IPS-15b (cell line): ENCODE measurements around the gene PEX3.
"Not testable (repeated sequence)": the region's sequence is repeated elsewhere in the genome, so short reads cannot be mapped to it uniquely, and the experiment has no call there.

Experiments
- H3K27me3 ChIP-seq: one replicate; pipeline ENCODE4 v1.6.1; 2013; ENCODE audit warnings: low read length; ENCODE audit not compliant: control insufficient read depth, insufficient read depth
- H3K36me3 ChIP-seq: one replicate; pipeline ENCODE4 v1.6.1; 2013; ENCODE audit warnings: low read length; ENCODE audit not compliant: control insufficient read depth, insufficient read depth
- H3K4me1 ChIP-seq: one replicate; pipeline ENCODE4 v1.6.1; 2013; ENCODE audit warnings: mild to moderate bottlenecking, low read length; ENCODE audit not compliant: control insufficient read depth, insufficient read depth
- H3K4me3 ChIP-seq: one replicate; pipeline ENCODE4 v1.5.1; 2013; ENCODE audit warnings: low read depth, low read length
- H3K9ac ChIP-seq: one replicate; pipeline ENCODE4 v1.6.1; 2013; ENCODE audit warnings: low read depth, mild to moderate bottlenecking, low read length
- H3K9me3 ChIP-seq: one replicate; pipeline ENCODE4 v1.6.1; 2013; ENCODE audit warnings: mild to moderate bottlenecking, low read length; ENCODE audit not compliant: control insufficient read depth, insufficient read depth

The PEX3 gene

DNA sequence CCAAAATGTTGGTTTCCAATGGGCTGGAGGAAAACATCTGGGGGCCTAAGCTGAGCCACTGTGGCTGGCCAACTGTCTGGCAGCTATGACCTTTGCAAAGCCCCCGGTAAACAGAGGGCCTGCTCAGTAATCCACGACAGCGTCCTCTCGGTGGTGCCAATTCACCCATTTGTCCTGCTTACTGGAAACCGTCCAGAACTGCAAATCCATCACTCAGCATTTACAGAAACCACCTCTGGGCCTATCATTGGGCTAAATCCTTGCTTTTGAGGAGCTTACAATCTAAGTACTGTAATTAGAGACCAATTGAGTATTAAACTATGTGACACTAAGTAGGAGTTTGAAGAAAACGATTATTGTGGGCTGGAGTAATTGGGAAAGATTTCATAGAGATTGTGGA is 31.1 kb upstream of the PEX3 start:
- H3K9me3 ChIP-seq, result no peaks in the 10 kb centered on the region
- no peaks in the 10 kb centered on the region for H3K4me1 ChIP-seq
- no peak overlapping the region for H3K9ac ChIP-seq
- H3K4me3 ChIP-seq, result no peak overlapping the region
- no peaks in the 10 kb centered on the region for H3K36me3 ChIP-seq
- H3K27me3 ChIP-seq, result no peaks in the 10 kb centered on the region

DNA sequence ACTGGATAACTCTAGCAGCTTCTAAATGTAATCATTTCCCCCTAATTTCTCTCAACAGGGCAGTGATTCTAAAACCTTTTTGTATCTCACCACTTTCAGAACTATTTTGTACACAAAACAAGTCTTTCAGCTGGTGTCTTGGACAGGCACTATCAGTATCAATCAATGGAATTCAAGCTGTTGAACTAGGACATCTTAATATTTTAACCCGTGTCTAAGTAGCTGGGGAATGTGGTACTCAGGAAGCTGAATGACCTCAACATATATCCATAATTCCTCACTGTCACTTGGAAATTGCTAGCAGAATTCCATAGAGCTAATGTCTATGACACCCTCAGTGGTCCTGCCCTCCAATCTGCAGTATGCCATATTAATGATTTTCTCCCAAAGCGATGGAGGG is 24.6 kb upstream of the PEX3 start:
- H3K9ac ChIP-seq, result no peak overlapping the region
- H3K27me3 ChIP-seq, result no peaks in the 10 kb centered on the region
- no peaks in the 10 kb centered on the region for H3K36me3 ChIP-seq
- no peaks in the 10 kb centered on the region for H3K4me1 ChIP-seq
- no peaks in the 10 kb centered on the region for H3K9me3 ChIP-seq
- H3K4me3 ChIP-seq, result no peak overlapping the region

DNA sequence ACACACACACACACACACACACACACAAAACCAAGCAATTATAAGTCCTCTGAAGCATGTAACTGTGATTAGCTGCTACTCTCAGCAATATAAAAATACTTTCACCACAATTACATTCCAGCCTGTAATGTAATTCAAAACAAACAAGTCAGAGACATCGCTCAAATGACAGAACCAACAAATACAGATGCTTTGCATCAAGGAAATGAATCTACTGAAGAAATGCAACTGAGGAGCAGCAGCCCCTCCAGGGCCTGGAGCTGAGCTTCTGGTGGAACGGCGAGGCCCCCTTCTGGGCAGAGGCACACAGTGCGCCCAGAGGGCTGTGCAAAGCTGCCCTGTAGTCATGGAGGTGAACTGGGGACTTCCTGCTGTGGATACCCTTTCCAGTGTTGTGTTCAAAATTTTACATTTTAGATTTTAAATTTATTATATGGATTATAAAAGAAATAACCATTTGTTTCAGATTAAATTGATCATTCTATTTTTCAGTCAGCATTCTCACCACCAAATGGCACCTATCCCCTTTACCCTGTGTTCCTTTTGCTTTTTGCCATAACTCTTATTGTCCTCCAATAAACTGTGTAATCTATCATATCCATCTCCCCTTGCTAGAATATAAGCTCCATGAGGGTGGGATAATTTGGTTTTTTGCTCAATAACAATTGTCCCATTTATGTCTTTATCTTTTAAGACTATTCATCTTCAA is 23.3 kb upstream of the PEX3 start:
- Histone ChIP-seq H3K36me3 (no peaks in the 10 kb centered on the region), H3K9ac (no peak overlapping the region), H3K4me1 (no peaks in the 10 kb centered on the region), H3K9me3 (no peaks in the 10 kb centered on the region), H3K27me3 (no peaks in the 10 kb centered on the region), H3K4me3 (no peak overlapping the region)

DNA sequence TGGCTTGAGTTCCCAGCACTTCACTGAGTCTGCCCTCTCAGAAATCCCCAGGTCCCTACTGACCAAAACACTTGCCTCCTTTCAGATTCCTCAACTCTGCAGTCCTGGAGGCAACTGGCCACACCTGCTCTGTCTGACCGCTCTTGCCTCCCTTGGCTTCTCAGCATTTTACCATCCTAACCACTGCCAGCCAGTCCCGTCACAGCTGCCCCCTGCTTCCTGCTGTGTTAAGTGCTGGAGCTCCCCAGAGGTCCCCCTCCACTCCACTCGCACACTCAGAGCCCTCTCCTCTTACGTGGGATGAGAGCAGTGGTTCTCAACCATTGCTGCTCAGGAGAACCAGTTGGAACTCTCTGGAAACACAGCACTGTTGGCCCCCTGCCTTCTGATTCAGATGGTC is 20.6 kb upstream of the PEX3 start:
- Histone ChIP-seq H3K36me3 (no peaks in the 10 kb centered on the region), H3K4me3 (no peak overlapping the region), H3K4me1 (no peaks in the 10 kb centered on the region), H3K9ac (no peak overlapping the region), H3K9me3 (no peaks in the 10 kb centered on the region), H3K27me3 (no peaks in the 10 kb centered on the region)

DNA sequence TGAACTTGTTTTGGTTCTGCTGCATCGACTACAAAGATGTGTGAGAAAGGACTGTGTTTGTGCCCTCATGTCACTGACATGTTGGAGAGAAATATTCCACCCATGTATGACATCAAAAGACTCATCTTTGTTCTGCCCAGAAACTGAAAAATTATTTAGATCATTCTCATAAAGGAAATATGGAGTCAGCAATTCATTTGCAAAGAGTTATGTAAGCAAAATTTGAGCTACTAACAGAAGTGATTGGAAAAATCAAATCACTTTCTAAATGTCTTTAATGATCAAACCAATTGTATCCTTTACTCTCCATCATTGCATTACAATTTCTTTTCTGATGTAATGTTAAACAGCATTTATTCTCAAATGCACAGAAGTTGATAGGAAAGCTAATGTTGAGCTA is 19.4 kb upstream of the PEX3 start:
- Histone ChIP-seq H3K9ac (no peak overlapping the region), H3K36me3 (no peaks in the 10 kb centered on the region), H3K4me3 (no peak overlapping the region), H3K27me3 (no peaks in the 10 kb centered on the region), H3K9me3 (no peaks in the 10 kb centered on the region), H3K4me1 (no peaks in the 10 kb centered on the region)

DNA sequence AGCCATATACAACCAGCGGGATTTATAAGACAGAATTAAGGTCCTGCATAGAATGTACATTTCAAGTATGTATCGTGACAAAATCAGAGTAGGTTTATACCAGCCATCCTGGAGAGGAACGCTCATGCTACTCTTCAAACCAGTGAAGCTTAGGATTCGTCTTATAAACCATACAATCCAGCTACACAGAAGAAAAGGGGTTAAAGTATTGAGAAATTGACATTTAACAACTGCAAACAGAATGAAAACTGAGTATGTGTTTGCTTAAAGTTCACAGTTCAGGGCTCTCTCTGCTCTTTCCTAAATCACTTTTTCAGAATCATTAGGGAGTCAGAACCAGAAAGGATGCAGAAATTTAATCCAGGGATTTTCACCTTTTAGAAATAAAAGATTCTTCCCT is 18.0 kb upstream of the PEX3 start:
- H3K36me3 ChIP-seq, result no peaks in the 10 kb centered on the region
- H3K27me3 ChIP-seq, result no peaks in the 10 kb centered on the region
- H3K9me3 ChIP-seq, result no peaks in the 10 kb centered on the region
- no peak overlapping the region for H3K9ac ChIP-seq
- H3K4me3 ChIP-seq, result no peak overlapping the region
- no peaks in the 10 kb centered on the region for H3K4me1 ChIP-seq

DNA sequence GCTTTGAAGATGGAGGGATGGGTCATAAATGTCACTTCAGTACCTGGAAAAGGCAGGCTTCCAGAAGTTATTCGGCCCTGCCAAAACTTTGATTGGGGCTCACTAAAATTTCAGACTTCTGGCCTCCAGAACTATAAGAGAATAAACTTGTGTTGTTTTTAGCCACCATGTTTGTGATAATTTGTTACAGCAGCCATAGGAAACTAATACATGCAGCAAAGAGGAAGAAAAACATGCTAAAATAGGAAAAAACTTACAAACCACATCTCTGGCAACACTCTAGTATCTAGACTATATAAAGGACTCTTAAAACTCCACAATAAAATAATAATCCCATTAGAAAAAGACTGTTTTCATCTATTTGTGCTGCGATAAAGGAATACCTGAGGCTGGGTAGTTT is 9.6 kb upstream of the PEX3 start:
- Histone ChIP-seq H3K36me3 (peaks cover 5% of the 10 kb centered on the region), H3K9me3 (no peaks in the 10 kb centered on the region)

DNA sequence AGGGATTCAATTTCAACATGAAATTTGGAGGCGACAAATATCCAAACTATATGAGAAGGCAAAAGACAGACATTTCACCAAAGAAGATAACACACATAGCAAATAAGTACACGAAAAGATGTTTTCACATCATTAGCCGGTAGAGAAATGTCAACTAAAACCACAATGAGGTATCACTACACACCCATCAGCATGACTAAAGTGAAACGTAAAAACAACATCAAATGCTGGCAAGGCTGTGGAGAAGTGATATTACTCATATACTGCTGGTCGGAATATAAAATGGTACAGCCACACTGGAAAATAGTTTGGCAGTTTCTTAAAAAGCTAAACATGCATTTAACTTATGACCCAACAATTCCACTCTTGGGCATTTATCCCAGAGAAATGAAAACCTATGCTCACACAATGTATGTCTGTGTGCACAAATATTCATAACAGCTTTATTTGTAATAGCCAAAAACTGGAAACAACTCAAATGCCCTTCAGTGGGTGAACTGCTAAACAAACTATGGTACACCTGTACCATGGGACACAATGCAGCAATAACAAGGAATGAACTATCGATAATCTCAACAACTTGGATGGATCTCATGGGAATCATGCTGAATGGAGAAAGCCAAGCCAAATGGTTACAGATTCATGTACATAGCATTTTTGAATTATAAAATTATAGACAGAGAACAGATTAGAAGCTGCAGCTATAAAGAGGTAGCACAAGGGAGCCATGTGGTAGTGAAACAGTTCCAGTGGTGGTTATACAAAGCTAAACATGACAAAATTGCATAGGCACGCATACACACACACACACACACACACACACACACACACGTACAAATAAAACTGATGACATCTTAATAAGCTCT is 8.7 kb upstream of the PEX3 start:
- Histone ChIP-seq H3K4me1 (no peaks in the 10 kb centered on the region), H3K4me3 (no peak overlapping the region), H3K36me3 (peaks cover 5% of the 10 kb centered on the region), H3K9ac (no peak overlapping the region), H3K27me3 (no peaks in the 10 kb centered on the region), H3K9me3 (no peaks in the 10 kb centered on the region)

More for the DNA sequence above, 9.6 kb upstream of the PEX3 start:
- Histone ChIP-seq H3K4me3 (no peak overlapping the region), H3K9ac (no peak overlapping the region), H3K27me3 (no peaks in the 10 kb centered on the region), H3K4me1 (no peaks in the 10 kb centered on the region)

DNA sequence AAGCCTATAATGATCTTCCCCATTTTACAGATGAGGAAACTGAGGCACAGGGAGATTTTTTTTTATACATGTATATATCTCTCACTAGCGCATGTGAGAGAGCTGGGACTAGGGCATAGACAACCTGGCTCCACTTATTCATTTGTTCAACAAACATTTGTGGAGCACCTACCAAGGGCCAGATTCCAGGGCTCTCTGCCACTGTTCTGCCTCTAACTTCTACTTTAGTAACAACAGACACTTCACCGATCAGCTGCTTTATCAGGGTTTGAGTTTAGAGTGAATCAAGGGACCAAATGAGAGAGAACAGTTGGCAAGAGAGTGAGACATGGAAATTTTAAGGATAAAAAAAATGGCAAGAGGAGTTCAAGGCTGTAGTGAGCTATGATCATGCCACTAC is 7.5 kb upstream of the PEX3 start:
- Histone ChIP-seq H3K27me3 (no peaks in the 10 kb centered on the region), H3K4me3 (no peak overlapping the region), H3K4me1 (no peaks in the 10 kb centered on the region), H3K9ac (no peak overlapping the region), H3K36me3 (peaks cover 5% of the 10 kb centered on the region), H3K9me3 (no peaks in the 10 kb centered on the region)

DNA sequence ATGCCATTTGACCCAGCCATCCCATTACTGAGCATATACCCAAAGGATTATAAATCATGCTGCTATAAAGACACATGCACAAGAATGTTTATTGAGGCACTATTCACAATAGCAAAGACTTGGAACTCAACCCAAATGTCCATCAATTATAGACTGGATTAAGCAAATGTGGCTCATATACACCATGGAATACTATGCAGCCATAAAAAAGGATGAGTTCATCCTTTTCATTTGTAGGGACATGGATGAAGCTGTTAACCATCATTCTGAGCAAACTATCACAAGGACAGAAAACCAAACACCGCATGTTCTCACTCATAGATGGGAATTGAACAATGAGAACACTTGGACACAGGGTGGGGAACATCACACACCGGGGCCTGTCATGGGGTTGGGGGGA is 2.7 kb upstream of the PEX3 start:
- H3K27me3 ChIP-seq, H3K4me3 ChIP-seq, H3K4me1 ChIP-seq, H3K36me3 ChIP-seq, H3K9ac ChIP-seq, H3K9me3 ChIP-seq: not testable (repeated sequence)

DNA sequence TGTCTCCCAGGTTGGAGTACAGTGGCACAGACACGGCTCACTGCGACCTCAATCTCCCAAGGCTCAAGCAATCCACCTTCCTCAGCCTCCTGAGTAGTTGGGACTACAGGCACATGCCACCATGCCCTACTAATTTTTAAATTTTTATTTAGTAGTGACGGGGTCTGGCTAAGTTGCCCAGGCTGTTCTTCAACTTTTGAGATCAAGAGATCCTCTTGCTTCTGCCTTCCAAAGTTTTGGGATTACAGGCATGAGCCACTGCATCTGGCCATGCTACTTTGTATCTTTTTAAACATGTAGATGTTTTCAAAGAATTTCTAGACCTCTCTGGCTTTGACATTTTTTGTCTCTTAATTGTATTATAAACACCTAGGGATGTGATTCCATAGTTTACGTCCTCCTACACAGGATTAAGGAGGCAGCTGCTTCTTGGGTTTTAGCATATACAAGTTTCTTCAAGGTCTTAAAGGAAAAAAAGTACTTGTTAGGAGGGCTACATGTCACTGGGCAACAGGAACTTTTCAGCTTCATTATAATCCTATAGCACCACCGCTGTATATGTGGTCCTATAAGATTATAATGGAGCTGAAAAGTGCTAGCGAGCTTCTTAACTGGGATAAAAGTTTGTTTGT is 1.4 kb upstream of the PEX3 start:
- Histone ChIP-seq H3K9ac (no peak overlapping the region), H3K4me1 (no peaks in the 10 kb centered on the region), H3K9me3 (no peaks in the 10 kb centered on the region), H3K4me3 (peak overlapping the region; percentile 92), H3K36me3 (no peaks in the 10 kb centered on the region), H3K27me3 (no peaks in the 10 kb centered on the region)
